Endodermal cell (in vitro differentiated cells): ENCODE data around the gene OARD1. TPM values are rescaled to one million over a fixed set of nuclear protein-coding genes. Genes with fewer than 3 reads are reported as not detected.

Source experiments
- DNase-seq: peaks from one replicate; pipeline ENCODE4 v3.0.0-alpha.2; 2017
- H3K27ac ChIP-seq: 2 replicates; pipeline ENCODE4 v1.5.1; 2013; ENCODE audit warnings: mild to moderate bottlenecking, low read depth, low read length, moderate library complexity
- H3K27me3 ChIP-seq: 2 replicates; pipeline ENCODE4 v1.6.1; 2013; ENCODE audit warnings: mild to moderate bottlenecking, low read length, moderate library complexity; ENCODE audit not compliant: insufficient read depth, control insufficient read depth, poor library complexity, severe bottlenecking
- H3K36me3 ChIP-seq: 2 replicates; pipeline ENCODE4 v1.7.0; 2013; ENCODE audit warnings: mild to moderate bottlenecking, low read length, moderate library complexity; ENCODE audit not compliant: control insufficient read depth, insufficient read depth
- H3K4me1 ChIP-seq: one replicate; pipeline ENCODE4 v1.7.0; 2013; ENCODE audit warnings: low read length; ENCODE audit not compliant: control insufficient read depth, insufficient read depth
- H3K4me3 ChIP-seq: 2 replicates; pipeline ENCODE4 v1.5.1; 2013; ENCODE audit warnings: mild to moderate bottlenecking, low read length, moderate library complexity
- H3K9ac ChIP-seq: 2 replicates; pipeline ENCODE4 v1.6.1; 2013; ENCODE audit warnings: mild to moderate bottlenecking, low read length, moderate library complexity; ENCODE audit not compliant: poor library complexity, severe bottlenecking; ENCODE audit errors: extremely low read depth
- H3K9me3 ChIP-seq: 2 replicates; pipeline ENCODE4 v1.6.1; 2013; ENCODE audit warnings: mild to moderate bottlenecking, low read length, moderate library complexity; ENCODE audit not compliant: control insufficient read depth
- H3K27ac Mint-ChIP-seq: 2 replicates; pipeline ENCODE4 v1.8.0; 2020; ENCODE audit warnings: mixed read lengths
- H3K27me3 Mint-ChIP-seq: 2 replicates; pipeline ENCODE4 v1.8.0; 2021; ENCODE audit warnings: mild to moderate bottlenecking, mixed read lengths; ENCODE audit not compliant: insufficient read depth
- H3K36me3 Mint-ChIP-seq: 2 replicates; pipeline ENCODE4 v1.8.0; 2020; ENCODE audit warnings: low read depth, mixed read lengths
- H3K4me1 Mint-ChIP-seq: 2 replicates; pipeline ENCODE4 v1.8.0; 2020; ENCODE audit warnings: mixed read lengths
- H3K4me3 Mint-ChIP-seq: 2 replicates; pipeline ENCODE4 v1.8.0; 2020; ENCODE audit warnings: mild to moderate bottlenecking, moderate library complexity, mixed read lengths
- H3K9me3 Mint-ChIP-seq: 2 replicates; pipeline ENCODE4 v1.8.0; 2020; ENCODE audit warnings: mild to moderate bottlenecking, mixed read lengths
- CTCF ChIP-seq: fragments of 200-600 bp; sonication (generic); conservative IDR thresholded peaks from 2 replicates; pipeline ENCODE4 v1.5.0; 2021; ENCODE audit warnings: antibody characterized with exemption, mild to moderate bottlenecking
- WGBS, 2 experiments: methylation state at CpG; one replicate each; pipeline versions ENCODE4 v1.1.5 to v1.1.7; 2013; ENCODE audit warnings: missing lambda C conversion rate in 2 of 2, mixed read lengths in 1 of 2; ENCODE audit not compliant: insufficient coverage in 1 of 2, insufficient read length in 1 of 2; 5-methylcytosine and 5-hydroxymethylcytosine counted together
- total RNA-seq, 2 donors: library from RNA; stranded (reverse); fragmentation: NEBNext Ultra II Directional in 1 of 2; extraction: Animal tissue kit (Norgen Biotek cat#: 25700) in 1 of 2; gene quantifications; 2 replicates in 1 of 2; 3 replicates in 1 of 2; pipeline ENCODE4 v1.2.1, GENCODE V29; 2021

The OARD1 gene
- total RNA-seq, 2 donors from 2014 or later: 33.8 to 40.7 TPM

DNA sequence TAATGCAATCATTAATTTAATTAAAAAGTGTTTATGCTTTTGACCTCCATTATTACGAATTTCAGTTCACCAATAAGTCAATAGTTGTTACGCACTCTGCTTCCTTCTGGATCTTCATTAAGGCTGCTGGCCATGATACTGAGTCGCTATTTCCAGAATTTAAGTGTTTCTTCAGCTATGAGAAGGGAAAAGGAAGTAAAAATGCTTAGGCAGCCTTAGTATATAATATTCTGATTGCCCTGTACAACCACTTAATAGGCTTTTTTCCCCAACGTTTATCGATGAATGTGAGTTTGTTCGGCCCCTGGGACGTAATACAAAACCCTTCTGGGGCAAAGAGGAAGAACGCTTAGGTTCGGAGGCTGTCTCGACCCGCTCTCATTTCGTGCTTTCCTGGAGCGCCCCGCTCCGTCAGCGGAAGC is 644 bp downstream of the OARD1 start:
- Histone ChIP-seq H3K9me3 (no peaks in the 10 kb centered on the region), H3K27ac (peak overlapping the region; percentile 97), H3K36me3 (peaks cover 33% of the 10 kb centered on the region), H3K4me1 (peaks cover 6% of the 10 kb centered on the region), H3K27me3 (no peaks in the 10 kb centered on the region), H3K4me3 (peak overlapping the region; percentile 89), H3K9ac (peak overlapping the region; percentile 93)
- WGBS, 2 experiments: 1% methylated on average over 10 to 16 of the region's 16 CpGs
- no peak for TF ChIP-seq CTCF
- H3K36me3 Mint-ChIP-seq: peaks cover 16% of the 10 kb centered on the region
- H3K27ac Mint-ChIP-seq: peak overlapping the region; percentile 98
- peaks cover 42% of the 10 kb centered on the region for H3K4me1 Mint-ChIP-seq
- H3K9me3 Mint-ChIP-seq: no peaks in the 10 kb centered on the region
- no peaks in the 10 kb centered on the region for H3K27me3 Mint-ChIP-seq
- H3K4me3 Mint-ChIP-seq: peak overlapping the region; percentile 78
- DNase-seq: no peak

GRCh38 chr6:41066867-41067304 is 5.3 kb downstream of the OARD1 start:
- Histone ChIP-seq H3K9me3 (no peaks in the 10 kb centered on the region), H3K4me3 (no peak overlapping the region), H3K27me3 (no peaks in the 10 kb centered on the region), H3K36me3 (peaks cover 33% of the 10 kb centered on the region), H3K4me1 (peaks cover 20% of the 10 kb centered on the region), H3K9ac (no peak overlapping the region), H3K27ac (no peak overlapping the region)
- TF ChIP-seq CTCF: peak; percentile 93
- Mint-ChIP-seq H3K4me3 (no peak overlapping the region), H3K27me3 (no peaks in the 10 kb centered on the region), H3K9me3 (no peaks in the 10 kb centered on the region), H3K36me3 (peaks cover 19% of the 10 kb centered on the region), H3K27ac (no peak overlapping the region), H3K4me1 (peaks cover 50% of the 10 kb centered on the region)
- WGBS, 2 experiments: 47 to 48% methylated on average over 3 of the region's 3 CpGs
- peak; percentile 88 for DNase-seq

GRCh38 chr6:41065550-41066026 is 6.6 kb downstream of the OARD1 start:
- WGBS, 2 experiments: 83 to 93% methylated on average over 1 to 2 of the region's 2 CpGs
- no peaks in the 10 kb centered on the region for H3K9me3 Mint-ChIP-seq
- no peak overlapping the region for H3K9ac ChIP-seq
- no peak overlapping the region for H3K4me3 ChIP-seq
- no peak overlapping the region for H3K4me3 Mint-ChIP-seq
- peaks cover 30% of the 10 kb centered on the region for H3K36me3 ChIP-seq
- H3K27ac Mint-ChIP-seq: no peak overlapping the region
- DNase-seq: no peak
- no peak for TF ChIP-seq CTCF
- peaks cover 48% of the 10 kb centered on the region for H3K4me1 Mint-ChIP-seq
- no peaks in the 10 kb centered on the region for H3K27me3 ChIP-seq
- no peaks in the 10 kb centered on the region for H3K27me3 Mint-ChIP-seq
- H3K4me1 ChIP-seq: peaks cover 20% of the 10 kb centered on the region
- H3K36me3 Mint-ChIP-seq: peaks cover 24% of the 10 kb centered on the region
- H3K9me3 ChIP-seq: no peaks in the 10 kb centered on the region
- no peak overlapping the region for H3K27ac ChIP-seq
